H9 (cell line): Measurements from ENCODE around the gene PCDHGA6. TPM values are rescaled to one million over a fixed set of nuclear protein-coding genes. Genes with fewer than 3 reads are reported as not detected.
"Not testable (repeated sequence)": the region's sequence is repeated elsewhere in the genome, so short reads cannot be mapped to it uniquely, and the experiment has no call there.

Experiments
- DNase-seq: peaks from one replicate; pipeline ENCODE4 v3.0.0-alpha.2; 2017
- H2AFZ ChIP-seq: one replicate; pipeline ENCODE4 v1.6.1; 2013; ENCODE audit warnings: mild to moderate bottlenecking, low read length, control low read depth, moderate library complexity
- H2AK5ac ChIP-seq: 2 replicates; pipeline ENCODE4 v1.6.1; 2013; ENCODE audit warnings: low read length, control low read depth, mixed read lengths; ENCODE audit not compliant: insufficient read length
- H2BK120ac ChIP-seq: one replicate; pipeline ENCODE4 v1.6.1; 2013; ENCODE audit warnings: low read depth, mild to moderate bottlenecking, low read length, control low read depth, inconsistent platforms; ENCODE audit not compliant: poor library complexity, severe bottlenecking
- H2BK12ac ChIP-seq: 2 replicates; pipeline ENCODE4 v1.6.1; 2013; ENCODE audit warnings: low read length, control low read depth, mixed read lengths, low read depth; ENCODE audit not compliant: insufficient read length
- H2BK15ac ChIP-seq: 2 replicates; pipeline ENCODE4 v1.6.1; 2013; ENCODE audit warnings: low read depth, low read length, control low read depth
- H2BK20ac ChIP-seq: one replicate; pipeline ENCODE4 v1.6.1; 2013; ENCODE audit warnings: low read depth, mild to moderate bottlenecking, low read length, control low read depth, inconsistent platforms; ENCODE audit not compliant: poor library complexity, severe bottlenecking
- H2BK5ac ChIP-seq: 2 replicates; pipeline ENCODE4 v1.6.1; 2013; ENCODE audit warnings: low read length, control low read depth, mixed read lengths; ENCODE audit not compliant: insufficient read length
- H3K14ac ChIP-seq: 2 replicates; pipeline ENCODE4 v1.6.1; 2013; ENCODE audit warnings: low read length, control low read depth; ENCODE audit not compliant: insufficient read depth
- H3K18ac ChIP-seq: 2 replicates; pipeline ENCODE4 v1.6.1; 2013; ENCODE audit warnings: low read depth, mild to moderate bottlenecking, mixed read lengths, low read length, control low read depth; ENCODE audit not compliant: insufficient read length
- H3K23ac ChIP-seq: 2 replicates; pipeline ENCODE4 v1.6.1; 2013; ENCODE audit warnings: low read length, control low read depth, mixed read lengths, low read depth; ENCODE audit not compliant: insufficient read length
- H3K23me2 ChIP-seq: 2 replicates; pipeline ENCODE4 v1.6.1; 2013; ENCODE audit warnings: low read depth, mild to moderate bottlenecking, mixed read lengths, low read length, control low read depth; ENCODE audit not compliant: insufficient read length, poor library complexity, severe bottlenecking
- H3K27ac ChIP-seq: 2 replicates; pipeline ENCODE4 v1.5.1; 2013; ENCODE audit warnings: low read length, control low read depth, mixed read lengths, low read depth; ENCODE audit not compliant: insufficient read length
- H3K27me3 ChIP-seq: 2 replicates; pipeline ENCODE4 v1.6.1; 2013; ENCODE audit warnings: low read length, control low read depth, inconsistent platforms; ENCODE audit not compliant: insufficient read depth
- H3K4ac ChIP-seq: 2 replicates; pipeline ENCODE4 v1.6.1; 2013; ENCODE audit warnings: low read depth, mild to moderate bottlenecking, control low read depth, inconsistent platforms, low read length, moderate library complexity
- H3K4me1 ChIP-seq: 2 replicates; pipeline ENCODE4 v1.6.1; 2013; ENCODE audit warnings: low read length, control low read depth, inconsistent platforms; ENCODE audit not compliant: insufficient read depth
- H3K4me2 ChIP-seq: 2 replicates; pipeline ENCODE4 v1.6.1; 2013; ENCODE audit warnings: low read length, control low read depth, mixed read lengths; ENCODE audit not compliant: insufficient read length, insufficient read depth
- H3K56ac ChIP-seq: 2 replicates; pipeline ENCODE4 v1.6.1; 2013; ENCODE audit warnings: low read depth, mild to moderate bottlenecking, mixed read lengths, low read length, control low read depth; ENCODE audit not compliant: insufficient read length
- H3K79me1 ChIP-seq: 2 replicates; pipeline ENCODE4 v1.6.1; 2013; ENCODE audit warnings: low read depth, mild to moderate bottlenecking, moderate library complexity, low read length, control low read depth, inconsistent platforms; ENCODE audit not compliant: insufficient read depth, poor library complexity, severe bottlenecking
- H3K79me2 ChIP-seq: 2 replicates; pipeline ENCODE4 v1.6.1; 2013; ENCODE audit warnings: low read length, control low read depth, inconsistent platforms; ENCODE audit not compliant: insufficient read depth
- H3K9ac ChIP-seq: 2 replicates; pipeline ENCODE4 v1.6.1; 2013; ENCODE audit warnings: low read length, control low read depth, mixed read lengths; ENCODE audit not compliant: insufficient read length; ENCODE audit errors: extremely low read depth
- H3K9me3 ChIP-seq: one replicate; pipeline ENCODE4 v1.6.1; 2013; ENCODE audit warnings: low read depth, low read length, inconsistent platforms; ENCODE audit not compliant: control insufficient read depth
- H3T11ph ChIP-seq: one replicate; pipeline ENCODE4 v1.6.1; 2013; ENCODE audit warnings: mild to moderate bottlenecking, low read length, control low read depth, inconsistent platforms
- H4K20me1 ChIP-seq: one replicate; pipeline ENCODE4 v1.6.1; 2013; ENCODE audit not compliant: control insufficient read depth, insufficient read length, insufficient read depth
- H4K5ac ChIP-seq: 2 replicates; pipeline ENCODE4 v1.6.1; 2013; ENCODE audit warnings: low read depth, mild to moderate bottlenecking, mixed read lengths, low read length, control low read depth; ENCODE audit not compliant: insufficient read length
- H4K8ac ChIP-seq: replicated peaks from 2 replicates; pipeline ENCODE4 v1.6.1; 2013; ENCODE audit warnings: low read length, control low read depth, mixed read lengths, low read depth; ENCODE audit not compliant: insufficient read length
- H4K91ac ChIP-seq: 2 replicates; pipeline ENCODE4 v1.6.1; 2013; ENCODE audit warnings: low read depth, mild to moderate bottlenecking, moderate library complexity, mixed read lengths, low read length, control low read depth; ENCODE audit not compliant: insufficient read length
- H3K27ac Mint-ChIP-seq, 3 experiments: 2 replicates in 2 of 3; 3 replicates in 1 of 3; pipeline ENCODE4 v1.8.0; 2020 to 2021; ENCODE audit warnings: mixed read lengths in 3 of 3, mild to moderate bottlenecking in 1 of 3, moderate library complexity in 1 of 3
- H3K27me3 Mint-ChIP-seq: 2 replicates; pipeline ENCODE4 v1.8.0; 2021; ENCODE audit warnings: low read depth, mild to moderate bottlenecking, moderate library complexity, mixed read lengths
- H3K36me3 Mint-ChIP-seq, 3 experiments: 2 replicates in 2 of 3; 3 replicates in 1 of 3; pipeline ENCODE4 v1.8.0; 2020 to 2021; ENCODE audit warnings: low read depth in 3 of 3, mixed read lengths in 3 of 3; ENCODE audit not compliant: insufficient read depth in 1 of 3
- H3K4me1 Mint-ChIP-seq, 2 experiments: 2 replicates each; pipeline ENCODE4 v1.8.0; 2020; ENCODE audit warnings: mixed read lengths in 2 of 2
- H3K4me3 Mint-ChIP-seq, 2 experiments: 2 replicates in 1 of 2; 3 replicates in 1 of 2; pipeline ENCODE4 v1.8.0; 2020 to 2021; ENCODE audit warnings: mild to moderate bottlenecking in 2 of 2, mixed read lengths in 2 of 2, moderate library complexity in 1 of 2
- H3K9me3 Mint-ChIP-seq, 2 experiments: 2 replicates in 1 of 2; 3 replicates in 1 of 2; pipeline ENCODE4 v1.8.0; 2020; ENCODE audit warnings: mild to moderate bottlenecking in 2 of 2, mixed read lengths in 2 of 2, moderate library complexity in 1 of 2
- WGBS: extraction: QIAGEN DNeasy Blood & Tissue Kit; methylation state at CpG from one replicate; pipeline ENCODE4 v1.1.7; 2013; ENCODE audit warnings: missing lambda C conversion rate, low lambda C conversion rate, mixed read lengths; ENCODE audit not compliant: insufficient read length; ENCODE audit errors: extremely low coverage; 5-methylcytosine and 5-hydroxymethylcytosine counted together
- total RNA-seq: library from RNA; stranded (reverse); gene quantifications from 2 replicates; pipeline ENCODE4 v1.2.1, GENCODE V29; 2021
- TF ChIP-seq, protein P1 (sequence below): fragments of 200-600 bp; sonication (generic); conservative IDR thresholded peaks from 3 replicates; pipeline ENCODE4 v1.8.0; 2021; ENCODE audit warnings: antibody characterized with exemption, mild to moderate bottlenecking

PCDHGA6 gene
- total RNA-seq, 1 experiment from 2014 or later, result 1.7 TPM

DNA sequence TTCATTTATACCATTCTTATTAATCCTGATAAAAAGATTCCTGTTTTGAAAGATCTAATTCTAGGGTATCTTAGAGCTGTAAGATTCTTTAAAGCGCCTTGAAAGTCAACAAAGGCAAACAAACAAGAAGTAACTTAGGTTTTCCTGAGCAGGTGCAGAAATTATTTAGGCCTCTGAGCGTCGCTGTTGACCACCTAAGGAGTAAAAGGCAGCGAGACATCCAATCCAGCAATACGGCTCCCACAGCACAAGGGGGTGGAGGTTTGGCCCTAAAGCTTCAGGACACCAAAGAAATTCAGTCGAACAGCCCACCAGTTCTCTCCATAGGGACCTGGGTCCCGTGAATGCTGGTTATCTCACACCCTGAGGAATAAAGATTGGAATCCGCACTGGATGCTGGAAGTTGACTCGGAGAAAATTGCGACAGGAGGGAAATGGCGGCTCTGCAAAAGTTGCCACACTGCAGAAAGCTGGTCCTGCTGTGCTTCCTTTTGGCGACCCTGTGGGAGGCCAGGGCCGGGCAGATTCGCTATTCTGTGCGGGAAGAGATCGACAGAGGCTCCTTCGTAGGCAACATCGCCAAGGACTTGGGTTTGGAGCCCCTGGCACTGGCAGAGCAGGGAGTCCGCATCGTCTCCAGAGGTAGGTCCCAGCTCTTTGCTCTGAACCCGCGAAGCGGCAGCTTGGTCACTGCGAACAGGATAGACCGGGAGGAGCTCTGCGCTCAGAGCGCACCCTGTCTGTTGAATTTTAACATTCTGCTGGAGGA lies 35.0 kb upstream of the PCDHGA6 start, which contains the start of gene PCDHGA2:
Gene PCDHGA2, plus strand, starts transcription at position 223 of the 769 bp plus-strand sequence.
- Mint-ChIP-seq H3K4me1 (peaks cover 2 to 4% of the 10 kb centered on the region in 2 experiments; a peak in 2 of 4 replicates), H3K36me3 (peaks cover 9 to 25% (median 20%) of the 10 kb centered on the region in 3 experiments), H3K27ac (no peak within 1 kb of the TSS), H3K27me3 (peaks cover 10% of the 10 kb centered on the region), H3K9me3 (peaks cover 54 to 75% of the 10 kb centered on the region in 2 experiments), H3K4me3 (no peak within 1 kb of the TSS)
- H4K91ac ChIP-seq, result no peak within 1 kb of the TSS
- H4K5ac ChIP-seq, result no peak within 1 kb of the TSS
- no peaks in the 10 kb centered on the region for H3K79me2 ChIP-seq
- H2BK5ac ChIP-seq, result no peak within 1 kb of the TSS
- no peak within 1 kb of the TSS for H3K27ac ChIP-seq
- H3K23me2 ChIP-seq, result no peaks in the 10 kb centered on the region
- H4K20me1 ChIP-seq, result no peaks in the 10 kb centered on the region
- no peak within 1 kb of the TSS for H3K23ac ChIP-seq
- no peak within 1 kb of the TSS for H2BK120ac ChIP-seq
- no peak within 1 kb of the TSS for H3K4ac ChIP-seq
- H3K27me3 ChIP-seq, result no peaks in the 10 kb centered on the region
- H3K9me3 ChIP-seq, result peaks cover 17% of the 10 kb centered on the region
- H3K4me2 ChIP-seq, result no peak within 1 kb of the TSS
- H3K14ac ChIP-seq, result no peak within 1 kb of the TSS
- no peak within 1 kb of the TSS for H2BK20ac ChIP-seq
- H2BK15ac ChIP-seq, result no peak within 1 kb of the TSS
- H3K4me1 ChIP-seq, result no peaks in the 10 kb centered on the region
- no peak within 1 kb of the TSS for H3K56ac ChIP-seq
- no peak within 1 kb of the TSS for H3K9ac ChIP-seq
- no peak within 1 kb of the TSS for H2AFZ ChIP-seq
- H2AK5ac ChIP-seq, result no peak within 1 kb of the TSS
- H3K79me1 ChIP-seq, result no peaks in the 10 kb centered on the region
- H3T11ph ChIP-seq, result no peak within 1 kb of the TSS
- peak; percentile 62 for DNase-seq
- TF ChIP-seq, protein P1, sequence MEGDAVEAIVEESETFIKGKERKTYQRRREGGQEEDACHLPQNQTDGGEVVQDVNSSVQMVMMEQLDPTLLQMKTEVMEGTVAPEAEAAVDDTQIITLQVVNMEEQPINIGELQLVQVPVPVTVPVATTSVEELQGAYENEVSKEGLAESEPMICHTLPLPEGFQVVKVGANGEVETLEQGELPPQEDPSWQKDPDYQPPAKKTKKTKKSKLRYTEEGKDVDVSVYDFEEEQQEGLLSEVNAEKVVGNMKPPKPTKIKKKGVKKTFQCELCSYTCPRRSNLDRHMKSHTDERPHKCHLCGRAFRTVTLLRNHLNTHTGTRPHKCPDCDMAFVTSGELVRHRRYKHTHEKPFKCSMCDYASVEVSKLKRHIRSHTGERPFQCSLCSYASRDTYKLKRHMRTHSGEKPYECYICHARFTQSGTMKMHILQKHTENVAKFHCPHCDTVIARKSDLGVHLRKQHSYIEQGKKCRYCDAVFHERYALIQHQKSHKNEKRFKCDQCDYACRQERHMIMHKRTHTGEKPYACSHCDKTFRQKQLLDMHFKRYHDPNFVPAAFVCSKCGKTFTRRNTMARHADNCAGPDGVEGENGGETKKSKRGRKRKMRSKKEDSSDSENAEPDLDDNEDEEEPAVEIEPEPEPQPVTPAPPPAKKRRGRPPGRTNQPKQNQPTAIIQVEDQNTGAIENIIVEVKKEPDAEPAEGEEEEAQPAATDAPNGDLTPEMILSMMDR, result peak; percentile 68
- WGBS, result no CpG with 5 or more reads among the region's 27 CpGs
- H4K8ac ChIP-seq, result no peak within 1 kb of the TSS
- H3K18ac ChIP-seq, result no peak within 1 kb of the TSS
- no peak within 1 kb of the TSS for H2BK12ac ChIP-seq

DNA sequence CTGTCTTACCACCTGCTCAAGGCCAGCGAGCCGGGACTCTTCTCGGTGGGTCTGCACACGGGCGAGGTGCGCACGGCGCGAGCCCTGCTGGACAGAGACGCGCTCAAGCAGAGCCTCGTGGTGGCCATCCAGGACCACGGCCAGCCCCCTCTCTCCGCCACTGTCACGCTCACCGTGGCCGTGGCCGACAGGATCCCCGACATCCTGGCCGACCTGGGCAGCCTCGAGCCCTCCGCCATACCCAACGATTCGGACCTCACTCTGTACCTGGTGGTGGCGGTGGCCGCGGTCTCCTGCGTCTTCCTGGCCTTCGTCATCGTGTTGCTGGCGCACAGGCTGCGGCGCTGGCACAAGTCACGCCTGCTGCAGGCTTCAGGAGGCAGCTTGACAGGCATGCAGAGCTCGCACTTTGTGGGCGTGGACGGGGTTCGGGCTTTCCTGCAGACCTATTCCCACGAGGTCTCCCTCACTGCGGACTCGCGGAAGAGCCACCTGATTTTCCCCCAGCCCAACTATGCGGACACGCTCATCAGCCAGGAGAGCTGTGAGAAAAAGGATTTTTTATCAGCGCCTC lies 32.8 kb upstream of the PCDHGA6 start:
- H3K14ac ChIP-seq, H4K20me1 ChIP-seq, H3K18ac ChIP-seq, H3K4me1 ChIP-seq, H3K56ac ChIP-seq, H2BK12ac ChIP-seq, H2AK5ac ChIP-seq, H3K27ac Mint-ChIP-seq, H3K23me2 ChIP-seq, H2BK15ac ChIP-seq, H2AFZ ChIP-seq, H3K79me2 ChIP-seq, H3K79me1 ChIP-seq, H4K91ac ChIP-seq, H3K27ac ChIP-seq, H3T11ph ChIP-seq, DNase-seq, H3K23ac ChIP-seq, H4K8ac ChIP-seq, H3K4me3 Mint-ChIP-seq, H3K27me3 ChIP-seq, H3K9ac ChIP-seq, H3K4me2 ChIP-seq, H2BK20ac ChIP-seq, H3K4ac ChIP-seq, H3K4me1 Mint-ChIP-seq, H2BK5ac ChIP-seq, H2BK120ac ChIP-seq, H4K5ac ChIP-seq: not testable (repeated sequence)
- WGBS, result no CpG with 5 or more reads among the region's 45 CpGs
- peaks cover 63 to 76% of the 10 kb centered on the region in 2 experiments for H3K9me3 Mint-ChIP-seq
- H3K9me3 ChIP-seq, result peaks cover 25% of the 10 kb centered on the region
- peaks cover 17 to 42% (median 33%) of the 10 kb centered on the region in 3 experiments for H3K36me3 Mint-ChIP-seq
- H3K27me3 Mint-ChIP-seq, result peaks cover 12% of the 10 kb centered on the region
